ENCODE results near the gene NAA35. TPM values are rescaled to one million over a fixed set of nuclear protein-coding genes. Genes with fewer than 3 reads are reported as not detected.

Gene NAA35
- total and polyA plus RNA-seq, 2 experiments from 2014 or later = 17.8 to 28.6 TPM

- no peaks in the 10 kb centered on the region for H3K79me2 ChIP-seq
- TF ChIP-seq EZH2 (IDR thresholded peaks at IDR 0.05; ENCODE audit: borderline replicate concordance) (no peak), EZH2phosphoT487 (IDR thresholded peaks at IDR 0.05; ENCODE audit: low read depth, severe bottlenecking, unreplicated experiment) (no peak), CTCF (IDR thresholded peaks at IDR 0.05; ENCODE audit: poor library complexity) (no peak)
- H3K9me3 ChIP-seq (ENCODE audit: low read depth) = no peaks in the 10 kb centered on the region
- H3K4me1 ChIP-seq (ENCODE audit: insufficient read depth) = no peaks in the 10 kb centered on the region
- 90% methylated on average over 4 of the region's 4 CpGs for WGBS (ENCODE audit: low lambda C conversion rate, missing lambda C conversion rate)
- no peak overlapping the region for H3K4me3 ChIP-seq
- H2AFZ ChIP-seq = no peak overlapping the region
- H3K4me2 ChIP-seq = no peak overlapping the region
- no peaks in the 10 kb centered on the region for H3K36me3 ChIP-seq (replicated peaks; ENCODE audit: insufficient read depth, low read depth)
- H3K27me3 ChIP-seq = no peaks in the 10 kb centered on the region
- no peak for DNase-seq (ENCODE audit: low spot score)
- no peaks in the 10 kb centered on the region for H4K20me1 ChIP-seq (ENCODE audit: insufficient read depth, poor library complexity, severe bottlenecking)
- no peak overlapping the region for H3K27ac ChIP-seq
- H3K9me2 ChIP-seq (replicated peaks; ENCODE audit: insufficient read depth) = no peaks in the 10 kb centered on the region
Measured at GRCh38 chr9:86043999-86044398, 103.1 kb downstream of the NAA35 start.

- no peak for DNase-seq (ENCODE audit: low spot score)
- Histone ChIP-seq H3K27ac (no peak overlapping the region), H3K4me1 (ENCODE audit: insufficient read depth) (no peaks in the 10 kb centered on the region), H3K9me2 (replicated peaks; ENCODE audit: insufficient read depth) (no peaks in the 10 kb centered on the region), H2AFZ (no peak overlapping the region), H3K36me3 (replicated peaks; ENCODE audit: insufficient read depth, low read depth) (no peaks in the 10 kb centered on the region), H3K27me3 (no peaks in the 10 kb centered on the region), H3K4me2 (no peak overlapping the region), H3K79me2 (no peaks in the 10 kb centered on the region), H3K9me3 (ENCODE audit: low read depth) (no peaks in the 10 kb centered on the region), H4K20me1 (ENCODE audit: insufficient read depth, poor library complexity, severe bottlenecking) (no peaks in the 10 kb centered on the region), H3K4me3 (no peak overlapping the region)
- WGBS (ENCODE audit: low lambda C conversion rate, missing lambda C conversion rate) = 66% methylated on average over 4 of the region's 6 CpGs
- no peak for TF ChIP-seq CTCF (IDR thresholded peaks at IDR 0.05; ENCODE audit: poor library complexity)
- TF ChIP-seq EZH2phosphoT487 (IDR thresholded peaks at IDR 0.05; ENCODE audit: low read depth, severe bottlenecking, unreplicated experiment) = no peak
- no peak for TF ChIP-seq EZH2 (IDR thresholded peaks at IDR 0.05; ENCODE audit: borderline replicate concordance)
Measured at GRCh38 chr9:86045654-86046053, 104.7 kb downstream of the NAA35 start.

GRCh38 chr9:86046071-86046636 is 105.2 kb downstream of the NAA35 start:
- DNase-seq (ENCODE audit: low spot score) = no peak
- H3K36me3 ChIP-seq (replicated peaks; ENCODE audit: insufficient read depth, low read depth) = no peaks in the 10 kb centered on the region
- no peaks in the 10 kb centered on the region for H3K4me1 ChIP-seq (ENCODE audit: insufficient read depth)
- 82% methylated on average over 14 of the region's 14 CpGs for WGBS (ENCODE audit: low lambda C conversion rate, missing lambda C conversion rate)
- no peak for TF ChIP-seq EZH2phosphoT487 (IDR thresholded peaks at IDR 0.05; ENCODE audit: low read depth, severe bottlenecking, unreplicated experiment)
- TF ChIP-seq CTCF (IDR thresholded peaks at IDR 0.05; ENCODE audit: poor library complexity) = no peak
- TF ChIP-seq EZH2 (IDR thresholded peaks at IDR 0.05; ENCODE audit: borderline replicate concordance) = no peak
- no peaks in the 10 kb centered on the region for H3K27me3 ChIP-seq
- H3K27ac ChIP-seq = no peak overlapping the region
- no peak overlapping the region for H3K4me3 ChIP-seq
- no peaks in the 10 kb centered on the region for H3K9me3 ChIP-seq (ENCODE audit: low read depth)
- H2AFZ ChIP-seq = no peak overlapping the region
- H4K20me1 ChIP-seq (ENCODE audit: insufficient read depth, poor library complexity, severe bottlenecking) = no peaks in the 10 kb centered on the region
- H3K4me2 ChIP-seq = no peak overlapping the region
- H3K9me2 ChIP-seq (replicated peaks; ENCODE audit: insufficient read depth) = no peaks in the 10 kb centered on the region
- H3K79me2 ChIP-seq = no peaks in the 10 kb centered on the region
